Fibroblast of lung (primary cell): ENCODE data around the gene JAG2. TPM values are rescaled to one million over a fixed set of nuclear protein-coding genes. Genes with fewer than 3 reads are reported as not detected.

Source experiments
- DNase-seq, 2 donors: peaks; one replicate each; pipeline versions ENCODE4 v3.0.0 to v3.0.0-alpha.2; 2010; ENCODE audit warnings: low read depth in 2 of 2
- H2AFZ ChIP-seq: 2 replicates; pipeline ENCODE4 v1.5.1; 2012; ENCODE audit warnings: low read length, control low read depth, inconsistent platforms
- H3K27ac ChIP-seq: 2 replicates; pipeline ENCODE4 v1.5.1; 2011; ENCODE audit warnings: low read length, control low read depth; ENCODE audit not compliant: insufficient read depth
- H3K27me3 ChIP-seq: 2 replicates; pipeline ENCODE4 v1.5.1; 2011; ENCODE audit warnings: mild to moderate bottlenecking, low read length; ENCODE audit not compliant: control insufficient read depth, insufficient read depth
- H3K36me3 ChIP-seq: 2 replicates; pipeline ENCODE4 v1.5.1; 2011; ENCODE audit warnings: low read length; ENCODE audit not compliant: control insufficient read depth, insufficient read depth
- H3K4me1 ChIP-seq: 2 replicates; pipeline ENCODE4 v1.5.1; 2011; ENCODE audit warnings: low read length; ENCODE audit not compliant: control insufficient read depth, insufficient read depth; ENCODE audit errors: extremely low read depth
- H3K4me2 ChIP-seq: 2 replicates; pipeline ENCODE4 v1.5.1; 2011; ENCODE audit warnings: low read length, control low read depth; ENCODE audit not compliant: insufficient read depth; ENCODE audit errors: extremely low read depth
- H3K4me3 ChIP-seq, 4 experiments: fragments of 200-600 bp in 1 of 4; sonication (generic) in 1 of 4; replicated peaks in 1 of 4; 2 replicates each; pipeline ENCODE4 v1.5.1; 2011 to 2016; ENCODE audit warnings: low read length in 4 of 4, low read depth in 3 of 4, mild to moderate bottlenecking in 3 of 4, control low read depth in 2 of 4, inconsistent platforms in 1 of 4, mixed read lengths in 1 of 4; ENCODE audit not compliant: insufficient read depth in 1 of 4; ENCODE audit errors: control extremely low read depth in 1 of 4
- H3K79me2 ChIP-seq: 2 replicates; pipeline ENCODE4 v1.5.1; 2012; ENCODE audit warnings: mild to moderate bottlenecking, low read length, inconsistent platforms; ENCODE audit not compliant: control insufficient read depth, insufficient read depth
- H3K9ac ChIP-seq: 2 replicates; pipeline ENCODE4 v1.5.1; 2011; ENCODE audit warnings: mild to moderate bottlenecking, low read length, control low read depth; ENCODE audit not compliant: insufficient read depth
- H3K9me3 ChIP-seq: 2 replicates; pipeline ENCODE4 v1.5.1; 2012; ENCODE audit warnings: low read depth, low read length; ENCODE audit not compliant: control insufficient read depth, insufficient read depth
- H4K20me1 ChIP-seq: 2 replicates; pipeline ENCODE4 v1.5.1; 2011; ENCODE audit warnings: low read length; ENCODE audit not compliant: control insufficient read depth, insufficient read depth; ENCODE audit errors: extremely low read depth
- CTCF ChIP-seq, 2 donors: IDR thresholded peaks in 1 of 2; conservative IDR thresholded peaks in 1 of 2; 1 replicate in 1 of 2; 2 replicates in 1 of 2; pipeline ENCODE4 v1.5.1; 2011 to 2012; ENCODE audit warnings: low read length in 2 of 2, control low read depth in 1 of 2, inconsistent platforms in 1 of 2, low read depth in 1 of 2, mild to moderate bottlenecking in 1 of 2
- EZH2 ChIP-seq: IDR thresholded peaks from 2 replicates; pipeline ENCODE4 v1.5.1; 2012; ENCODE audit warnings: low read length, control low read depth, mild to moderate bottlenecking; ENCODE audit errors: missing control alignments
- polyA plus RNA-seq, 2 donors: library from polyadenylated mRNA; depleted of rRNA in 1 of 2; stranded (reverse) in 1 of 2; unstranded in 1 of 2; fragments of >200 nt; gene quantifications; 2 replicates each; pipeline ENCODE4 v1.2.1, GENCODE V29; 2011 to 2012; ENCODE audit warnings: missing spikeins in 1 of 2
- total RNA-seq: library from RNA; depleted of rRNA; stranded (reverse); fragments of >200 nt; gene quantifications from 2 replicates; pipeline ENCODE4 v1.2.1, GENCODE V29; 2014

Gene JAG2
- total and polyA plus RNA-seq, 2 donors (not counting 1 experiment from before 2014, with no cell fraction given): 0.51 to 1.8 TPM

GRCh38 chr14:105185001-105185400, 16.4 kb upstream of the JAG2 start:
- Histone ChIP-seq H3K27ac (no peak overlapping the region), H3K9me3 (no peaks in the 10 kb centered on the region), H4K20me1 (no peaks in the 10 kb centered on the region), H2AFZ (no peak overlapping the region), H3K9ac (no peak overlapping the region), H3K27me3 (no peaks in the 10 kb centered on the region), H3K4me3 (no peak overlapping the region), H3K4me1 (no peaks in the 10 kb centered on the region), H3K79me2 (no peaks in the 10 kb centered on the region), H3K4me2 (no peak overlapping the region), H3K36me3 (no peaks in the 10 kb centered on the region)
- TF ChIP-seq CTCF (conservative IDR thresholded peaks at IDR 0.05 in 1 of 2, IDR thresholded peaks at IDR 0.05 in 1 of 2; ENCODE audit: low read depth in 1 of 2, low read length in 2 of 2) (no peak), EZH2 (no peak)
- no peak for DNase-seq

GRCh38 chr14:105184461-105184860, 15.9 kb upstream of the JAG2 start:
- no peak overlapping the region for H3K4me3 ChIP-seq
- no peak overlapping the region for H3K4me2 ChIP-seq
- no peak for DNase-seq
- no peaks in the 10 kb centered on the region for H3K27me3 ChIP-seq
- H4K20me1 ChIP-seq: no peaks in the 10 kb centered on the region
- no peaks in the 10 kb centered on the region for H3K9me3 ChIP-seq
- TF ChIP-seq CTCF (conservative IDR thresholded peaks at IDR 0.05 in 1 of 2, IDR thresholded peaks at IDR 0.05 in 1 of 2; ENCODE audit: low read depth in 1 of 2, low read length in 2 of 2) (no peak), EZH2 (no peak)
- H3K79me2 ChIP-seq: no peaks in the 10 kb centered on the region
- H3K4me1 ChIP-seq: no peaks in the 10 kb centered on the region
- H3K9ac ChIP-seq: no peak overlapping the region
- no peak overlapping the region for H2AFZ ChIP-seq
- no peak overlapping the region for H3K27ac ChIP-seq
- H3K36me3 ChIP-seq: no peaks in the 10 kb centered on the region

- Histone ChIP-seq H3K36me3 (no peaks in the 10 kb centered on the region), H3K79me2 (no peaks in the 10 kb centered on the region), H3K4me1 (no peaks in the 10 kb centered on the region), H2AFZ (no peak overlapping the region), H3K27ac (no peak overlapping the region), H4K20me1 (no peaks in the 10 kb centered on the region), H3K4me2 (no peak overlapping the region), H3K27me3 (no peaks in the 10 kb centered on the region), H3K9ac (no peak overlapping the region), H3K9me3 (no peaks in the 10 kb centered on the region), H3K4me3 (no peak overlapping the region)
- TF ChIP-seq CTCF (conservative IDR thresholded peaks at IDR 0.05 in 1 of 2, IDR thresholded peaks at IDR 0.05 in 1 of 2; ENCODE audit: low read depth in 1 of 2, low read length in 2 of 2): no peak
- no peak for TF ChIP-seq EZH2
- no peak for DNase-seq
Measured at GRCh38 chr14:105182296-105183020, 13.9 kb upstream of the JAG2 start.
